ENCODE data around the gene HSD17B2.

- TF ChIP-seq, protein P1, sequence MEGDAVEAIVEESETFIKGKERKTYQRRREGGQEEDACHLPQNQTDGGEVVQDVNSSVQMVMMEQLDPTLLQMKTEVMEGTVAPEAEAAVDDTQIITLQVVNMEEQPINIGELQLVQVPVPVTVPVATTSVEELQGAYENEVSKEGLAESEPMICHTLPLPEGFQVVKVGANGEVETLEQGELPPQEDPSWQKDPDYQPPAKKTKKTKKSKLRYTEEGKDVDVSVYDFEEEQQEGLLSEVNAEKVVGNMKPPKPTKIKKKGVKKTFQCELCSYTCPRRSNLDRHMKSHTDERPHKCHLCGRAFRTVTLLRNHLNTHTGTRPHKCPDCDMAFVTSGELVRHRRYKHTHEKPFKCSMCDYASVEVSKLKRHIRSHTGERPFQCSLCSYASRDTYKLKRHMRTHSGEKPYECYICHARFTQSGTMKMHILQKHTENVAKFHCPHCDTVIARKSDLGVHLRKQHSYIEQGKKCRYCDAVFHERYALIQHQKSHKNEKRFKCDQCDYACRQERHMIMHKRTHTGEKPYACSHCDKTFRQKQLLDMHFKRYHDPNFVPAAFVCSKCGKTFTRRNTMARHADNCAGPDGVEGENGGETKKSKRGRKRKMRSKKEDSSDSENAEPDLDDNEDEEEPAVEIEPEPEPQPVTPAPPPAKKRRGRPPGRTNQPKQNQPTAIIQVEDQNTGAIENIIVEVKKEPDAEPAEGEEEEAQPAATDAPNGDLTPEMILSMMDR (conservative IDR thresholded peaks at IDR 0.05; ENCODE audit: low read length) = no peak
- no peak for TF ChIP-seq EZH2phosphoT487 (IDR thresholded peaks at IDR 0.05; ENCODE audit: borderline replicate concordance)
These were observed 27.9 kb upstream of the HSD17B2 start for GRCh38 chr16:82007189-82007588.

All from Loucy (cell line).